HG03432 (cell line): ENCODE data around the gene BGN.

Experiments
- ATAC-seq: cut with Tn5 transposase; IDR thresholded peaks from one replicate; pipeline ENCODE4 v1.9.1; 2021; ENCODE audit warnings: mild to moderate bottlenecking, moderate library complexity; ENCODE audit not compliant: unreplicated experiment

BGN gene

DNA sequence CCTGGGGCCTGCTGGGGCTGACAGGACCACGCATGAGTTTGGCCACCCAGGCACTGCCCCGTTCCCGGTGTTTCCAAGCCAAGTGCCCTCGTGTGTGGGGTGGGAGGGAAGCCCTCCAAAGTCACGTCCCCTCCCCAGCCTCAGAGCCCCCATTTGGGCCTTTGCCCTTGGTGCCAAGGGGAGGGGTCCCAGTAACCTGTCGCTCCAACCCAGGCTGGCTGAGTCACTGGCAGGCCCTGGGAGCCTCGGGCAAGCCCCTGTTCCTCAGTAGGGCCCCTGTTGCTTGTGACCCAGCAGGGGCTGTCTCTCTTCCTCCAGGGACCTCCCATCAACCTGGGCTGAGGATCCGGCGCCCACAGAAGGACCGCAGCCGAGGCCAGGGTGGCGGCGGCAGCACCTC, 13.7 kb upstream of the BGN start:
- ATAC-seq, result no peak

DNA sequence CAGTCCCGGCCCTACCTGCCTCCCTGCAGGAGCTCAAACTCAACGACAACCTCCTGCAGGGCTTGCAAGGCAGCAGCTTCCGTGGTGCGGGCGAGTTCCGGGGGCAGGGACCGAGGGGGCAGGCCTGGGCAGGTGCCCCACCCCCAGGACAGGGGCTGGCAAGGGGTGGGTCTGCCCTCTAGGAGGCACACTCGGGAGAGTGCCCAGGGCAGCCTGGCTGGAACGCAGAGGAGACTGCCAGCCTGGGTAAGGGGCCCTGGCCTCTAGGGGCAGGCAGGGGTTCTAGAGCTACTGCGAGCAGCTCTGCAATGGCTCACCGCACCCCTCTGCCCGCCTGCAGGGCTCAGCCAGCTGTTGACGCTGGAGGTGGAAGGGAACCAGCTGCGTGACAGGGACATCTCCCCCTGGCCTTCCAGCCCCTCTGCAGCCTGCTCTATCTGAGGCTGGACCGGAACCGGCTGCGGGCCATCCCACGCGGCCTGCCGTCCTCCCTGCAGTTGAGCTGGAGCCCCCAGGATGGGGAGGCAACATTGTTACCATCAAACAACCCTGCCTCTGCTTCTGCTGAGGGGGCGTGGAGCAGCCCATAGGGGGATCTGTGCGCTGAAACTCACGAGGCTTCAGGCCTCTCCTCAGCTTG, 12.3 kb upstream of the BGN start:
- ATAC-seq, result no peak

DNA sequence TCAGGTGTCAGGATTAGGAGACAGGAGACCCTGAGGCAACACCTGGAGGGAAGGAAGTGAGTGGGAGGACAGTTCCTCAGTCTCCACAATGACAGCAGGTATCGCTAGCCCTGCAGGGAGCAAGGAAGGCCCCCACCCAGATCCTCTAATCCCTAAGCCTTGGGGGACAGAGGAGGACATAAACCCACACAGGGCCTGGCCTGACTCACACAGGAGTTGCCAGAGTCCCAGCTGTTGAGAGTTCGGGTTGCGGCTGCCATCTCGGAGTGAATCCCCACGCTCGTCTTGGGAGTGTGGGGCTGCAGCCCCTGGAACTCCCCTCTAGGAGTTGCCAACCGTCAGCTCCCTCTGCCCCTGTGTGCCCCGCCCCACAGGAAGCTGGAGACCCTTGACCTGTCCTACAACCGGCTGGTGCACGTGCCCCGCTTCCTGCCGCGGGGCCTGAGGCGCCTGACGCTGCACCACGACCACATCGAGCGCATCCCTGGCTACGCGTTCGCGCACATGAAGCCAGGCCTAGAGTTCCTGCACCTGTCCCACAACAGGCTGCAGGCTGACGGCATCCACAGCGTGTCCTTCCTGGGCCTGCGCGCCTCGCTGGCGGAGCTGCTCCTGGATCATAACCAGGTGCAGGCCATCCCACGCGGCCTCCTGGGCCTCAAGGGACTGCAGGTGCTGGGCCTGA, 9.2 kb upstream of the BGN start:
- ATAC-seq, result no peak

DNA sequence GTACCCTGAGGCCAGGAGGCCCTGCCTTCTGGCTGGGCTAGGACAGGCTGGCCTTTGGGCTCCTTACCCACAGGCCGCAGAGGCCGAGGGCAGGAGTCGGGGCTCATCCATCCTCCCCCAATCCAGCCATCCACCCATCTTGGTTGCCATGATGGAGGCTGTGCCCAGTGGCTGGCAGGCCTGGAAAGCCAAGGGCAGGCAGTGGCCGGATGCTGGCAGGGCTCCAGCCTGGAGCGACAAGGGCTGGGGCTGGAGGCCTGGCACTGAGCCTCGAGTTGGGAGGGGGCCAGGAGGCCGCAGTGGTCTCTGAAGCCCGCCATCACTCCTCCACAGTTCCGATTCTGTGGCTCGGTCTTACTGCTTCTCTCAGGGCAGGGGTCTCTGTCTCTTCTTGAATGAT, 8.6 kb upstream of the BGN start:
- no peak for ATAC-seq

DNA sequence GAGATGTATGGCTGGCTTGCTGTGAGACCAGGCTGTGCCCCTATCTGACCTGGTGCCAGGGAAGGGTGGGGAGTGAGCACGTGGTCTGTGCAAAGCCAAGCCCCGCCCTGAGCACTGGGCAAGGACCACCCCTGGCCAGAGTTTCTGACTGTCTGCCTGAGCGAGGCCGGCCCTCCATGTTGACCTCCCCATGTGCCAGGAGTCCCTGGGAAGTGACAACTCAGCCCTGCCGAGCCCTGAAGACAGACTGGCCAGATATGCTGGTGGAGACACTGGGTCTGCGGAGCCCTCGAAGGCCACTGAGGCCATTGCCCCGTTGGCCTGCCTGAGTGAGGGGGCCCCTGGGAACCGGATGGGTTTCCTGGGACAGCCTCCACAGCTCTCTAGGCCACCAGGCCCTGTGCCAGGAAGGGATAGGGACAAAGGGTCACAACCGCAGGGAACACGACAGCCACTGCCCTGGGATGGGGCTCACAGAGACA, 7.1 kb upstream of the BGN start:
- ATAC-seq, result no peak

DNA sequence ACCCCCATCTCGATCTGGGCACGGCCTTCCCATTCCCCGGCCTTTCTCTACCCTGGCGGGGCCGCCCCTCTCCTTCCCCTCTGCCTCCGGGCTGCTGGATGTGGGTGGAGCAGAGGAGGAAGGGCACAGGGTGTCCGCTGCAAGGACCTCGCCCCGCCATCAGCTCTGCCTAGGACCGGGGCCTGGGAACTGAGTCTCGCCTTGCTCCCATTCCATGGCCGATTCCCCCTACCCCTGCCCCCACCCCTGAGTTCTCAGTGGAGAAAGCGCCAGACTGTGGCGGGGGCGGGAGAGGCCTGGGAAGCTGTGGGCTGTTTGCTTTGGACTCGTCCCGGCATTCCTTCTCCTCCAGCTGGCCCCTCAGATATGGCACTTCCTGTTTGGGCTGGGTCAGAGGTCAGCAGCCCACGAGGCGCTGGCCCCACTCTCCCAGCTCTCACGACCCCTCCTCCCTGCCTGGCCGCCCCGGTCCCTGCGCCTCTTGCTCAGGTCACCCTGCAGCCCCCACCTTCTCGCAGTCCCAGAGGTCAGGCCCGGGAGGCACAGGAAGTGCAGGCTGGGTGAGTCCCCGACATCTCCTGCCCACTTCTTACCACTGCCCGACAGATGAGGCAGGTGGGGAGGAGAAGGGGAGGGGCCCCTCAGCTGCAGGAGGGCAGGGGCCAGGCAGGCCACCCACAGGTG, 6.4 kb upstream of the BGN start:
- ATAC-seq, result no peak

DNA sequence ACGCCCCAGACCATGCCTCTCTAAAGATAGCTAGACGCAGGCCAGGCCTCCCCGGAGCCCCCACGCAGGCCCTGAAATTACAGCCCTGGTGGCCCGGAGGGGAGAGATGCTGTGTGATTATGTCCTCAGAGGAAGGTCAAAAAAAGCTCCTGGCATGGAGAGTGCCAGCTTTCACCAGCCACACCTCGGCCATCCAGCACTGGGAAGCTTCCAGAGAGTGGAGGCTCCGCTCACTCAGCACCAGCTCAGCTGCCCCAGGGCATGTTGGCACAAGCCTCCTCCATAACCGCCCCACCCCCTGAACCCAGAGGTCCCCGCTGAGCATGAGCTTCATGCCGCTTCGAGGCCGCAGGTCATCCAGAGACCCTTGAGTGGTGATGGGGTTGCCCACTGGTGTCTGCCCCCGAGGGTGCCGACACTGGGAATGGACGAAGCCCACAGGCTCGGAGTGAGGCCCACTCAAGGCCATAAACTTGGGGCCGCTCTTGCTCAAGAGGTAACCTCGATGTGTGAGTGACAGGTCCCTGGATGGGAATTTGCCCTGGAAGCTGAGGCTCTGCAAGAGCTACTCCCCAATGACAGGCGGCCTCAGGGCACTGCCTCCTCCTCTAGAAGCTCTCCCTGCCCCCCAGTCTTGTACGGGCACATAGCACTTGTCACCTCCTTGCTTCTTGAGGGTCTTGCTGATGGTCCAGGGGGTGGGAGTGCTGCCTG, 4.4 kb upstream of the BGN start:
- ATAC-seq, result no peak

DNA sequence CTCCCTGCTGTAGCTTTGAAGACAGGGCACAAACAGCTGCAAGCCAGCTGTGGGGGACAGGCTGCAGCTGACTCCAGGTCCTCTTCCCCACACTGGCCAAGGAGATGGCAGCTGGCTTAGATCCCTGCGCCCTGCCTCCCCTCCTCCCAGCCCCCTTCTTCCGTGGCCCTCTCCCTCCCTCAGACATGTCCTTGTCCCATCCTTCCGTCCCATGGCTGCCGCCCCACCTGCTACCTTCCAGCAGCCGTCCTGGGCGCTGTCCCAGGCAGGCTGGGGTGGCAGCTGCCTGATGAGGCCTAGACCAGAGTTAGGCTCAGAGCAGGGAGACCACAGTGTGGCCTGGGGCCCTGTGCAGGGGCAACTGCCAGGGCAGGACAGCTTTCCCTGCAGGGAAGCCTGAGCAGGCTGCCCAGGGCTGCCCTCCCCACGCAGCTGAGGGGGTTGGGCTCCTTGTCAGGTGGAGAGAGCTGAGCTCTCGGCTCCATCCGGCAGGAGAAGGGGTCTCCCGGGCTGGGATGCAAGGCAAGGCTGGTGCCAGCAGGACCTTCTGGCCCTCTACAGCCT, 3.3 kb upstream of the BGN start:
- no peak for ATAC-seq

DNA sequence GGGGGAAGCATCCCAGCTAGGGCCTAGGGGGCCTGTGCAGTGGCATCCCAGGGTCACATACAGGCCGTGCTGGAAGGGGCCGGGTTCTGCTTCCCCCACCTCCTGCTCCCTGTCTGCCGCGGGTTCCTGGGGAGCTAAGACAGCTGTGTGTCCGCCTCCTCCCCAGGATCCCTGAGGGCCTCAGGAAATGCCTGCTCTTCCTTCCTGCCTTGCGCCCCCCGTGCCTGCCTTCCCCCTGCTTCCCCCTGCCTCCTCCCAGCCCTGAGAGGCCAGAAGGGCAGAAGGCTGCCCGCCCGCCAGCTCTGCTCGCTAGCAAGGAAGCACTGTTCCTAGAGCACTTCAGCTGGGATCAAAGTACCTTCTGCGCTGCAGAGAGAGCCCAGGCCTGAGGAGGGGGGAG, 2.9 kb upstream of the BGN start:
- ATAC-seq, result no peak

DNA sequence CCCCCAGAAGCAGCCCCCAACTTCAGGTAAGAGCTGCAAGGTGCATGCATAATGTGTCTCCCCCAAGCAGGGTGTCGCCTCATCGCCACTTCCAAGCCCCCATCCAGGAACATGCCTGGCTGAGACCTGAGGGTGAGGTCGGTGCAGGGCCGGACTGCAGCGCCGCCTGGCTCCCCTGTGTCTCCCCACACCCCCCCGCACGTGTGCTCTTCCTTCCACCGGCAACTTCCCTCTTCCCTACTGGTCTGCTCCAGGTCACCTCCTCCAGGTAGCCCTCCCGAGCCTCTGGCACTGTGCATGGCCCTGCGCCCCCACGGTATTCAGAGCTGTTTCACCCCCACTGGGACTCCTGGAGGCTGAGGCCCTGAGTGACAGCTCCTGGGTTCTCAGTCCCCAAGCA, 2.2 kb upstream of the BGN start:
- ATAC-seq, result no peak

DNA sequence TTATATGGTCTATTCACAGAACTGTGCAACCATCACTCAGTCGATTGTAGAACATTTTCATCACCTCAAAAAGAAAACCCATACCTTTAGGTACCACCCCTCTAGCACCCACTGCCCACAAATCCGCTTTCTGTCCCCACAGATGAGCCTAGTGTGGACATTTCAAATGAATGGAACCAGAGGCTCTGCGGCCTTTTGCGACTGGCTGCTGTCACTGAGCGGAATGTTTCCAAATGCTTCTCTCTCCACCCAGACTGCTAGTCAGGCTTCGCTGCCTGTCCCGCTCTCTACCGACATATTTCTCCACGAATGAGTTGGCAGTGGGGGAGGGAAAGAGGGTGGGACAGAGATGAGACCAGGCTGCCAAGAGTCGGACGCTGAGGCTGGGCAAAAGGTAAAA, 1.7 kb upstream of the BGN start:
- ATAC-seq, result no peak

DNA sequence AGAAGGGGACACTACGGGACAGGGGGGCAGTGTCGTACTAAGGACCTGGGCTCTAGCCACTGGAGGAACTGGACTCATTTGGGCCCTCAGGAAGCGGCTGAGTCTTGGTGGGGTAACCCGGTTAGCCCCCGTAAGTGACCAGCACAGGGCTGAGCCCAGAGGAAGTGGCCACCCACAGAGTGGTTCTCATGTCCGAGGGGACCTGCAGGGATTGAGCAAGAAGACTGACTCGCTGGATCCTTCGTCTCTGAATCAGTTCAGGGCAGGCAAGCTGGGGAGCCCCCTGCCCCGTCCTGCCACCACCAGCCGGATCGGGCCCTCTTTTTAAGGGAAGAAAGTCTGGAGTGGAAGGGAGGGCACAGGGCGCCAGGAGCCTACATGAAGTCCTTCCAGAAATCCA, 719 bp upstream of the BGN start:
- ATAC-seq, result no peak

DNA sequence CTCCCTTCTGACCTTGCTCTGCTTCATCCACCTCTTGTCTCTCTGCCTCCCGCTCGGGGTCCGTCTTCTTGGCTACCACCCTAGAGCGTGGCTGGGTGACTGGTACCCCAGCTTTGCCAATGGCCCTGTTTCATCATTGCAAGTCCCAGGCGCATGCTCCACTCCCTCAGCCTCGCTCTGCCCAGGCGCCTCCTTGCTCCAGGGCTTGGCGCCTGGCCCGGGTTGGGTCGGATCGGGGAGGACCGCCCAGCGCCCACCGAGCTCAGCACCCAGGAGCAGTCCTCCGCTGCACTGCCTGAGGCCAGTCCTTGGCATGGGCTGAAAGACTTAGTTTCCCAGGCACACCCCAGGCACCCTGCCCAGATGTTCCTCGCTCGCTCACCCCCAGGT, 577 bp downstream of the BGN start:
- no peak for ATAC-seq

DNA sequence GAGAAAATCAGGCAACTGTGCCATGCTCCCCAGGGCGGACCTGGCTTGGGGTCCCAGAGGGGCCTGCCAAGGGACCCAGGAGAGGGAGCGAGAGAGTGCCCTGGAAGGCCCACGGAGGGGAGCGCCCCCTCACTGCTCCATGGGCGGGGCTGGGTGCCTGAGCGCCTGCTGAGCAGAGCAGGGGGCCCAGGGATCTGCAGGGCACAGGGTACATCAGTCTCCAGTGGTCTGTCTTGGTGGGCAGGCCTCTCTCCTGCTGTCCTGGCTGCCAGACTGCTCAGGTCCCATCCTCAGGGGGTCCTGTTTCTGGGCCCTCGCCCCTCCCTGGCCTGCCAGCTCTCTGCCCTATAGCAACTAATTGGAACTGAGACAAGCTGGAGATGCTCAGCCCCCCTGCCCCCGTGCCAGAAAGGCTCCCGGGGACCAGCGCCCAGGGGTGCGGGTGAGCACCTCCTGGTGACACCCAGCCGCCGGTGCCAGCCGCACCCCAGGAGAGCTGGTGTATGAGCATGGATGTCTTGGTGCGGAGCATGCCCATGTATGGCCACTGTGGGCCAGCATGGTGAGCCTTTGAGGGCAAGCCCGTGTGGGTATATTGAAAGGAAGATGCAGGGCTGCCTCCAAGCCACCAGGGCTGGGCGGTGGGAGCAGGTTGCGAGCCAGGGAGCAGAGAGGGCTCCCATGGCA, 1.3 kb downstream of the BGN start:
- no peak for ATAC-seq

DNA sequence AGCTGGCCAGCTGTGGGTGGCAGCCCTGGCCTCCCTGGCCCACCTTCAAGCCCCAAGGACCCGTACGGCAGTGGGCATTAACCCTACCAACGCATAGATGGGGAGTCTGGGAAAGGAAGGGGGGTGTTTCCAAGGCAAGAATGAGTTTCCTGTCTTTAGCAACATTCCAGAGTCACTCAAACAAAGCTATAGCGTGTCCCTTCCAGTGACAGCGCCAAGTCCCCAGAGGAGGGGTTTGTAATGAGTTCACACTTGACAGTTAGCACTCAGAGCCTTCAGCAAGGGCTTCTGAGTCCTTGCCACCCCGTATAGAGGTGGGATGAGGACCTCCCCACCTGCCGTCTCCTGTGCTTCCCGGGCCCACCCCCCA, 1.8 kb downstream of the BGN start:
- ATAC-seq, result no peak

DNA sequence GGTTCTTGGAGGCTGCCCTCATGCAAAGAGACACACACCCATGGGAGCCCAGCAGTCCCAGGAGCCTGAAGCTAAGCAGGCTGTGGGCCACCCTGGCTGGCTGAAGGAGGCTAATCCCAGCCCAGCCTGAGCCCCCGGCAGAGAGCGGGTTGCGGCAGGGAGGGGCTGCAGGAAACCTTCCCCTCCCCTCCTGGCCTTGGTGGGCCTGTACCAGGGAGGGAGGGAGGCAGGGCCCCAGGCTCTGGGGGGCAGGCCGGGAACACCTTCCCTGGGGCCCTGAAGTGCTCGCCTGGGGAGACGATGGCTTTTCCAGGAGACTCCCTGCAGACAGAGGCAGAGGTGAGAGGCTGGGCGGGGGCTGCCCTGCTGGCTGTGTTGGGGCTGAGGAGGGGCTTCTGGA, 3.7 kb downstream of the BGN start:
- ATAC-seq, result no peak

DNA sequence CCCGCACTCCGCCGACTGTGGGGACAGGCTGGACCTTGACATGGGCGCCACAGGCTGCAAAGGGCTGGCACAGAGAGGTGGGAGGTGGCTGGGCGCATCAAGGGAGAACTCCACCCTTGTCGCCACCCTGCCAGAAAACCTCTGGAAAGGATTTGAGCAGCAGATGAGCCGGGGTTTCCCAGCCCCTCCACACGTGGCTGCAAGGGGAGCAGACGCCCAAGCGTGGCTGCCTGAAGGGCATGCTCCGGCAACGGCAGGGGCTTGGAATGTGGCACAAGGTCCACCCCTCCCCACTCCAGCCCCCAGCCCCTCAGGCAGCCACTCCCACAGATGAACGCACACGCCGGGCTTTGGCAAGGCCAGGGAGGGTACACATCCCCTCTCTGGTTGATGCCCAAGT, 4.6 kb downstream of the BGN start:
- ATAC-seq, result no peak

DNA sequence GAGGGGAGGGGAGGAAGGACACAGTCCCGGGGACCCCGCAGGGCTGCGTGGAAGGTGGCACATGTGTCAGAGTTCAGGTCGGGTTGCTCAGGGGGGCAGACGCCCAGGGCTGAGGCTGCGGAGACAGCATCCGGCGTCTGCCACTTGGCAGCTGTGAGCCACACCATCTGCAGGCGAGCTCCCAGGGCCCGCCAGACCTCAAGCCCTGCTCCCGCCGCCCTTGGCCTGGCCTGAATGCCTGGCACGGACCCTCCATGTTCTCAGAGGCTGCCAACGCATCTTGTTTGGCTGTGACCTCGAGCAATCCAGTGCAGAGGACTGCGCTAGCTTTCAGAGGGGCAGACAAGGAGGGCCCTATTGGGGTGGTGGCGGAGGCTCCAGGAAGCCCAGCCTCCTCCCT, 5.1 kb downstream of the BGN start:
- ATAC-seq, result no peak

DNA sequence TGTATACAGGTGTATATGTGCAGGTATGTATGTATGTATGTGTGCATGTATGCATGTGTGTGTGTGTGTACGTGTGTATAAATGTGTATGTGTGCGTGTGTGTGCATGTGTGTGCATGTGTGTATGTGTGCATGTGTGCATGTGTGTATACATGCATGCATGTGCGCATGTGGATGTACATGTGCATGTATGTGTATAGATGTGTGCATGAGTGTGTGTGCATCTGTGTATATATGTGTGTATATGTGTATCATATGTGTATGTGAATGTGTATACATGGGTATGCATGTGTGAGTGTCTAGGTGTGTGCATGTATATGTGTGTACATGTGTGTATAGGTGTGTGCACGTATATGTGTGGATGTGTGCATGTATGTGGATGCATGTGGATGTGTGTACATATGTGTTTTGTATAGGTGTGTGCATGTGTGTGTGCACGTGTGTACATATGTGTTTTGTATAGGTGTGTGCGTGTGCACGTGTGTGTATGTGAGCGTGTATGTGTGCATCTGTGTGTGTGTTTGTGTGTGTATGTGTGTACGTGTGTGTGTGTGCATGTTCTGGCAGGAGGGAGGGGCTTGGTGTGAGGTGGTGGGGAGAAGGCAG, 6.0 kb downstream of the BGN start:
- ATAC-seq, result no peak

DNA sequence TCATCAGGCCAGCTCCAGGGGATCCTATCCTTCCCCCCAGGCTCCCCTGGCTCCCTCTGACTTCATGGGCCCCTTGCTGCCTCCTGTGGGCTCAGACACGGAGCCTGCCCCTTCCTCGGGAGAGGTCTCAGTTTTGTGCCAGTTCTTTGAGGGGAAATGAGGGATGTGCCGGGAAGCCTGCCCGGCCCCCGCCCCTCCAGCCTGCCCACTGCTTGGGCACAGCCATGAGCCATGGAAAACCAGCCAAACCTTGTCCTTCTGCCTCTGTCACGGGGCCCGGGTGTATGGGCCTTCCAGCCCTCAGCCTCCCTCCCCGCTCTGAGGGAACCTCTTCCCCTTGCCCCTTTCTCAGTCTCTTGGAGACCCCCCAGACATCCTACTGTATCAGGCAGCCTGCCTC, 6.8 kb downstream of the BGN start:
- no peak for ATAC-seq

DNA sequence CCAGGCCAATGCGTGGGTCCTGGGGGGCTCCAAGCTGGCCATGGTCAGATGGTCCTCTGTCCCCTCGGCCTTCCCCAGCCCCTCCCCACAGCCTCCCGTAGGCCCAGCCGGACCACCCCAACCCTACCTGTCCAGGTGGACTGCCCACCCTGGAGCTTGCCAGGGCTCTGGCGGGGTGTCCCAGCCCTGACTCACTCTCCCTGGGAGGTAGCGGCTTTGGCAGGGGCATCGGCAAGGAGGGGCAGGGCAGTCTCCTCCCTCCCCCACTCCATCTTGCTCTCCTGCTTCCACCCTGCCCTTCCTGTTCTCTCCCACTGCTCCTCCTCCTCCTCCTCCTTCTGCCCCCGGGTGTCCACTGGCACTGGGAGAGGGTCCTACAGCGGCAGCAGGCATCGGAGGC, 7.4 kb downstream of the BGN start:
- no peak for ATAC-seq
